KBM-7 (cell line): ENCODE data around the gene EWSR1.
"Not testable (repeated sequence)": the region's sequence is repeated elsewhere in the genome, so short reads cannot be mapped to it uniquely, and the experiment has no call there.

Experiments used
- DNase-seq: peaks from one replicate; pipeline ENCODE4 v3.0.0-alpha.2; 2015
- in situ Hi-C: fragments of 300-500 bp; cut with MboI; formaldehyde crosslinking; loops from 2 replicates; pipeline ENCODE4 v1.14.3; 2020; ENCODE audit warnings: low sequenced_read_pairs, low pct_unique_long_range_greater_than_20kb, mixed read lengths

Gene EWSR1

DNA sequence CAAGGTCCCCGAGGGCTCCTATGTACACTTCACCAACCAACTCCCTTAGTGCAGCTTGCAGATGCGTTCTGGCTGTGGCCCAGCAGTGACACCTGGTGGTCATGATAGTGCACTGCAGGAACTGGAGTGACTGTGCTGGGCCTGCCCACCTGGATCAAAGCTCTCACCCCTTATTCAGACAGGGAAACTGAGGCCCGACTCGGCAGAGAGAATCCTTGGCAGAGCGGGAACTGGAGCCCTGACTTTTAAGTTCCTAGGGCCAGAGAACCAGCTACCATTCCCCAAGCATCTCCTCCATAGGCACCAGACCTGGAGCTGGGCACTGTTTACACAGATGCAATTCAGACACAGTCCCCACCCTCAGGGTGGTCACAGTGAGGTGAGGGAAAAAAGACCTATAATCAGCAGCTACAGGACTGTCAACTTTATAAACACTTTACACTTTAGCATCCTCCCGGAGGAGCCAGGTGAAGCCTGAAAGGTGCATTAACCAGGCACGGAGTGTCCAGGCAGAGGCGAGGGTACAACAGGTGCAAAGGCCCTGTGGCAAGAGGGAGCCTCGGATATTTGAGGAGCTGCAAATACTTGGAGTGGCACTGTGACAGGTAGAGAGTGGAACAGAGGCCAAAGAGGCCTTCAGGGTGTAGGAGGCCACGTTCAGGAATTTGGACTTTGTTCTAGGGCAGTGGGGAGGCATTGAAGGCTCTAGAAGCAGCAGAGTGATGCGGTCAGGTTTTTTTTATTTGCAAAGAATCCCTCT is 22.3 kb upstream of the EWSR1 start:
- in situ Hi-C loops, result no loop called here

DNA sequence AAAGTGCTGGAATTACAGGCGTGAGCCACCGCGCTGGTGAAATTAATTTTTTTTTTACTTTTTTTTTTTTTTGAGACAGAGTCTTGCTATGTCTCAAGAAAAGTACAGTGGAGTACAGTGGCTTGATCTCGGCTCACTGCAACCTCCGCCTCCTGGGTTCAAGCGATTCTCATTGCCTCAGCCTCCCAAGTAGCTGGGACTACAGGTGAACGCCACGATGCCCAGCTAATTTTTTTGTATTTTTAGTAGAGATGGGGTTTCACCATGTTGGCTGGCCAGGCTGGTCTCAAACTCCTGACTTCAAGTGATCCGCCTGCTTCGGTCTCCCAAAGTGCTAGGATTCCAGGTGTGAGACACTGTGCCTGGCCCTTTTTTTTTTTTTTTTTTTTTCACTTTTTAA is 20.2 kb upstream of the EWSR1 start:
- in situ Hi-C loops, DNase-seq: not testable (repeated sequence)

More for the DNA sequence above, 22.3 kb upstream of the EWSR1 start:
- DNase-seq, result peak; percentile 67

GRCh38 chr22:29251265-29251664 is 16.8 kb upstream of the EWSR1 start:
- in situ Hi-C loops, result no loop called here

GRCh38 chr22:29251981-29252911 is 15.8 kb upstream of the EWSR1 start:
- no peak for DNase-seq
- in situ Hi-C loops, result no loop called here

More at GRCh38 chr22:29251265-29251664, 16.8 kb upstream of the EWSR1 start:
- DNase-seq, result no peak

- DNase-seq, result no peak
- in situ Hi-C loops, result no loop called here
These were observed 14.3 kb upstream of the EWSR1 start for GRCh38 chr22:29253561-29254285.

- in situ Hi-C loops, result no loop called here
- no peak for DNase-seq
These were observed 13.8 kb upstream of the EWSR1 start for GRCh38 chr22:29254286-29254660.

DNA sequence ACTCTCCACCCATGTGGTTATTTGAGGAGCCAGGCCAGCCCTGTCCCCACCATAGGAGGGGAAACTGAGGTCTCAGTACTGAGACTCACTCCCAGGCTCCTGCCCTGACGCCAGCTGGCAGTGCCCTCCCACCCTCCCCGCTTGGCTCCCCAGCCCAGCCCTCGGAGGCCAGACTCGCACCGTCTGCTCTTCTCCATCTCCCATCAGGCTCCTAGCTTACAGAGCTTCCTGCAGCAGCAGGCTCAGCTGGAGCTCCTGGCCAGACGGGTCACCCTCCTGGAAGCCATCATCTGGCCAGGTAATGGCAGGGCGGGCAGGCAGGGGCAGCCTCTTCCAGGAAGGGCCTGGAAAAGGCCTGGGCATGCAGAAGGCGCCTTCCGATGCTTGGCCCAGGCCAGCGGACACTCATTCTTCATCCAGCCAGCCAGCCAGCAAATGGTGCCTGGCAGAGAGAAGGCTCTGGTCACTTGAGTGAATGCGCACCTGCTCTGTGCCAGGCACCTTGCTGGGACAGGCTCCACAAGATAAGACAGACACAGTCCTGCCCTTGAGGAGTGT is 12.9 kb upstream of the EWSR1 start:
- DNase-seq, result no peak
- in situ Hi-C loops, result no loop called here

GRCh38 chr22:29256606-29257325 is 11.3 kb upstream of the EWSR1 start:
- in situ Hi-C loops, result no loop called here

DNA sequence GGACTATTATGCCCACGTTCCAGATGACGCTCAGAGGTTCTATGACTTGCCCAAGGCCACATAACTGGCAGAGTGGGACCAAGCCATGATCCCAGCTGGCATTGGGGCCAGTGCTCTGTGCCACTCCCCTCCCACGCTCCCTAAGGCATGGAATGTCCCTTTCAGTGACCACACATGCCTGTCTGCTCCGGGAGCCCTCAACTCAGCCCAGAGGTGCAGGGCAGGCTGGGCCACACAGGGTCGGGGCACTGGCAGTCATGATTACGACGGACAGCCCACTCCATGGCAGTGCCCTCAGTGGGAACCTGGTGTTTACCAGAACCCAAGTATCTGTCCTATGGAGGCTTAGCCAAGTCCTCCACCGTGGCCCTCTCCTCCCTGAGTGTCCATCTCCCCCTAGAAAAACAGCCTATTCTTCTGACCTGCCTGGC is 10.3 kb upstream of the EWSR1 start:
- in situ Hi-C loops, result no loop called here
- no peak for DNase-seq

More at GRCh38 chr22:29256606-29257325, 11.3 kb upstream of the EWSR1 start:
- no peak for DNase-seq

GRCh38 chr22:29258407-29259252 is 9.4 kb upstream of the EWSR1 start:
- no peak for DNase-seq
- in situ Hi-C loops, result no loop called here

GRCh38 chr22:29259253-29259899 is 8.7 kb upstream of the EWSR1 start:
- no peak for DNase-seq
- in situ Hi-C loops, result no loop called here

GRCh38 chr22:29260031-29260560 is 8.0 kb upstream of the EWSR1 start:
- DNase-seq, result no peak

DNA sequence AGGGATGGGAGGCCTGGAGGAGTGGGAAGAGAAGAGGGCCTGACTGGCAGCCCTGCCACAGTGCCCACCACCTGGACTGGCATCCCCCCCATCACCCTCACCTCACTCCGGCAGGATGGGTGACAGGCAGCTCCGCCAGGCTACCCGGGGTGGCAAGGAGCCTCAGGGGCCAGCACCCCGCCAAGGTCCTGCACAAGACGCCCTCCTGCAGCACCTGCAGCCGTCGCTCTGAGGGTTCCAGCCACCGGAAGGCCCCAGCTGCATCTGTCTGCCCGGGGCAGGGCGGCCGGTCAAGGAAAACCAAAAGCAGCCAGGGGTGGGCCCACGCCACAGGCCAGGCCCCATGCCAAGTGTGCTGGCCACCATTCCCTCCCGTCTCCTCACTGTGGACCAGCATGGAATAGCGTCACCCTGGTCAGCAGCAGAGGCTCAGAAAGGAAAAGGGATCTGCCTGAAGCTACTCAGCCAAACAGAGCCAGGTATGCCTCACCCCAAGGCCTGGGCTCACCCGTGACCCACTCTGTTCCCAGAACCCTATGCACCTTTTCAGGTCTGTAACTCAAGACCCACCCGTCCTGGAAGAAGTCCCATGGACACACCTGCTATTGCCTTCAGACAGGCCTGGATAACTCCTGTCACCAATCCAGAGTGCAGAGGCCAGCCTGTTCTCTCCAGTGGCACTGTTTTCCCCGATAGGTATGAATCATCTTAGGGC is 7.3 kb upstream of the EWSR1 start:
- in situ Hi-C loops, result no loop called here

More at GRCh38 chr22:29260031-29260560, 8.0 kb upstream of the EWSR1 start:
- in situ Hi-C loops, result no loop called here

GRCh38 chr22:29263791-29264276 is 4.2 kb upstream of the EWSR1 start:
- in situ Hi-C loops, result no loop called here
- DNase-seq, result no peak

More for the DNA sequence above, 7.3 kb upstream of the EWSR1 start:
- DNase-seq, result no peak

- in situ Hi-C loops, result no loop called here
- no peak for DNase-seq
These were observed 2.8 kb upstream of the EWSR1 start for GRCh38 chr22:29265305-29265704.

DNA sequence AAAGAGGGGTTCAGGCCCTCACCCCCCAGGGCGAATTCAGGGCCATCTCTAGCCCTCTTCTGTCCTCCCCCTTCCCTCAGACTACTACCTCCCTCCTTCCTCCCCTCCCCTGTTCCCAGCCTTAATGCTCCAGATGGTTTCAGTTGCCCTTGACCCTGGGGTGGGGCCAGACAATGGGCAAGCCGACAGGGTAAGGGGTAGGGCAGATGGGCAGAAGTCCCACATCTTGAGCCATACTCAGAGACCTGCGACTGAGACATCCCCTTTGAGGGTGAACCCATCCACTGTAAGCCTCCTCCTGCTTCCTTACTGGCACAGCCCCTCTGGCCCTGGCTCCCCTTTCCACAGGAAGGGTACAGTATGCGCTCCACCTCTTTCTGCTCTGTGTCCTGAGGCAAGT is 2.1 kb upstream of the EWSR1 start:
- in situ Hi-C loops, result no loop called here
- no peak for DNase-seq
